Measurements from ENCODE around the gene DNAJC15. TPM values are rescaled to one million over a fixed set of nuclear protein-coding genes. Genes with fewer than 3 reads are reported as not detected.
"Not testable (repeated sequence)": the region's sequence is repeated elsewhere in the genome, so short reads cannot be mapped to it uniquely, and the experiment has no call there.

The DNAJC15 gene
- total RNA-seq, 1 donor from 2014 or later = 22.9 TPM

GRCh38 chr13:43003729-43004128 is 19.7 kb upstream of the DNAJC15 start:
- DNase-seq (ENCODE audit: low spot score) = no peak

DNA sequence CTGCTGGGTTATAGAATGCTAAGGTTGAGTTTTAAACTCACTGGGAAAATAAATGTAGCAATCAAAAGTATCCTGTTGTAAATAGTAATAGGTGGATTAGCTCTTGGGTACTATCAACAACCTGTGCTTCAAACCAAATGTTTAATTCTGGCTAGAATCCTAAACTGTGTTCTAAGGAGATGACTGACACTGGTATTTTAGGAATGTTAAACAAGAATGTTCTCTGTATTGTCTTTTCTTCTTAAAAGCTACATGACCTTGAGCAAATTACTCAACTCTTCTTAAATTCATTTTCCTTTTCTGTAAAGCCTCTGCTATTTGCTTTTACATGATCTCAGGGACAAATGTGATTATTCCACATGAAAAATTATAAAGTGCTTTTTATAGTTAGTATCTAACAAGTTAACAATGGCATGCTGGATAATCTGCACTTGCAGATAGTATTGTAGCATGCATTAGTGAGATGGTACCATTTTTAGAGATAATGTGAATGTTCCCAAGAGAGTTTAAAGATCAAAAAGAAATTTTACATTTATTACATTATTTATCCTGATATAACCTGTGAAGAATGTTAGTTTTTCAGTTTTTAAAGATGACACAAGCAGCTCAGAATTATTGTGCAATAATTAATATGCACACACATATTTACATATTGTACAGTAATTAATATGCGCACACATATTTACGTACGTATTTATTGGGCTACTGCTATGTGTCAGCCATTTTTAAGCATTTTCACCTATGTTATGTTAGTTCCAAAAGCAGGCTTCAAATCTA is 17.7 kb upstream of the DNAJC15 start:
- no peak for DNase-seq (ENCODE audit: low spot score)

DNA sequence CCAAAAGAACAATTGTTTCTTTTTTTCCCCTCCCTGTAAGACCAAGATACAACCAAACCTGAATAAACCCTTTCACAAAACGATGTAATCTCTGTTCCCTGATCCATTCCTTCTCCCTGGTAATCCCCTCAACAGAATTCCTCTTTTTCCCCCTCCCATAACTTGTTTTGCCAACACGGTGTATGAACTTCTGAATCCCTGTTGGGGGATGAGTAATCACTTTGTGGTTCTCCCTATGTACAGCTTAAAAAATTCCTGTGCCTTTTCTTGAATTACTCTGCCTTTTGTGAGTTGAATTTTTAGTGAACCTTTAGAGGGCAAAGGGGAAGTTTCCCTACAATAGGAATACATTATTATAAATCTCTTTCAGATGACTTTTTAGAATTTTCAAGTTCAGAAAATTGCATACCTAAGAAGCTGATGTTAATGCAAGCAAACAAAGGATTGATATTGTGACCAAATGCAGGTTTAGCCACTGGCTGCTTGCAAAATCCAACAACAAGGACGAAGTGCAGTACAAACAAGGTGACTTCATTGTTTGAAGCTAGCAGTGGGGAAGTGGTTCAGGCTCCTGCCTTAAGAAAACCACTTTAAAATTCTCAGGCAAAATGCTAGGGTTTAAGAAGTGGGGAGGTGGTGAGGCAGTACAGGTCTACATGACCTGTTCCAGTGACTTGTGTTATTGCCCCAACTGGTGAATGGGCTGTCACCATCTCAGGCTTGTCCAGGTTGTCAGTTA is 16.3 kb upstream of the DNAJC15 start:
- DNase-seq (ENCODE audit: low spot score) = no peak

GRCh38 chr13:43008596-43008995 is 14.8 kb upstream of the DNAJC15 start:
- DNase-seq (ENCODE audit: low spot score) = no peak

GRCh38 chr13:43009506-43009905 is 13.9 kb upstream of the DNAJC15 start:
- no peak for DNase-seq (ENCODE audit: low spot score)

DNA sequence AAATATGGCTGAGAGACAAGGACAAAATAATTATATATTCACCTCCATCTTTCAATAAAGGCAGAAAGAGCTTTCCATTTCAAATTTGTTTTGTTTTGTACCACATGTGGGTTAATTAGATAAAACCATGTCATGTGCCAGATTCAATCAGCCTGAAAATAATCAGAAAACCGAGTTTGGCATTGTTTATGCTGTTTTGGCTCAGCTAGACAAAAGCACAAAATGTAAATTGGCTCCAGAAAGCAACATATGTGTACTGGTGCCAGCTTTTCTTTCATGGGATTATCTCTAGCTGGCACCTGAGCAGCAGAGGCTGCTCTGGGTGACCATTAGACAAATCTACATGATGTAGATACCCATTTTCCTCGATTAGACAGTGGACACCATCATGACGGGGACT is 9.2 kb upstream of the DNAJC15 start:
- no peak for DNase-seq (ENCODE audit: low spot score)

GRCh38 chr13:43016226-43016625 is 7.2 kb upstream of the DNAJC15 start:
- no peak for DNase-seq (ENCODE audit: low spot score)

- DNase-seq (ENCODE audit: low spot score) = peak; percentile 55
These were observed 3.6 kb upstream of the DNAJC15 start for GRCh38 chr13:43019811-43020210.

GRCh38 chr13:43020794-43021193 is 2.6 kb upstream of the DNAJC15 start:
- DNase-seq (ENCODE audit: low spot score) = no peak

GRCh38 chr13:43021926-43022670 is 1.3 kb upstream of the DNAJC15 start:
- DNase-seq (ENCODE audit: low spot score) = peak; percentile 72

DNA sequence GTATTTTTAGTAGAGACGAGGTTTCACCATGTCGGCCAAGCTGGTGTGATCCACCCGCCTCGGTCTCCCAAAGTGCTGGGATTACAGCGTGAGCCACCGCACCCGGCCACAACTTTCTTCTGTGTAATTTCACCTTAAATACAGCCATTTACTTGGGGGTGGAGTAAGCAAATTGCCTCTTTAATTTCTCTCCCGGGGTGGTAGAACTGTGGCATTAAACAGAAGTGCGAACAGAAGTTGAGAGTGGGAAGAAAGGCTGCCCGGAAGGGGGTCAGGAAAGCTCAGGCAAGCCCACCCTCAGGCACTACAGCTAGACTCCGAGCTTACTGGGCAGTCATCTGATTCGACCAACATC is 475 bp upstream of the DNAJC15 start:
- DNase-seq (ENCODE audit: low spot score) = no peak

GRCh38 chr13:43026262-43026661 is 2.9 kb downstream of the DNAJC15 start:
- DNase-seq (ENCODE audit: low spot score) = no peak

GRCh38 chr13:43030548-43030947 is 7.2 kb downstream of the DNAJC15 start:
- no peak for DNase-seq (ENCODE audit: low spot score)

DNA sequence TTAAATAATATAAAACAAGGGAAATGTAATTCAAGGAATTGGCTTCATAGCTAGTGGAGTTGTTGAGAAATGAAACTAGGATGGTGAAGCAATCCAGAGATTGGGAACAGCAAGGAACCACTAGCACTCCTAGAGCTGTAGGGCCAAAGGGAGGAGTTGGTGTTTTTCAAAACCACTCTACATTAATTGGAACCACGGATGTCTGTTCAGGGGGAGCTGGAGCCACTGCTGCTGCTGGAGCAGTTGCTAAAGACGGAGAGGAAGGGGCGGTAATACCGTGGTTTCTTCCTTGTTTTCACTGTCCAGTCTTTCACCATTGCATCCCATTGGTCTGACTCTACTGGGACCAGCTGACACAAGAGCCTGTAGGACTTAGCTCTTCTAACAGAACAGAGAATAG is 8.5 kb downstream of the DNAJC15 start:
- DNase-seq (ENCODE audit: low spot score) = no peak

GRCh38 chr13:43033038-43033437 is 9.7 kb downstream of the DNAJC15 start:
- no peak for DNase-seq (ENCODE audit: low spot score)

DNA sequence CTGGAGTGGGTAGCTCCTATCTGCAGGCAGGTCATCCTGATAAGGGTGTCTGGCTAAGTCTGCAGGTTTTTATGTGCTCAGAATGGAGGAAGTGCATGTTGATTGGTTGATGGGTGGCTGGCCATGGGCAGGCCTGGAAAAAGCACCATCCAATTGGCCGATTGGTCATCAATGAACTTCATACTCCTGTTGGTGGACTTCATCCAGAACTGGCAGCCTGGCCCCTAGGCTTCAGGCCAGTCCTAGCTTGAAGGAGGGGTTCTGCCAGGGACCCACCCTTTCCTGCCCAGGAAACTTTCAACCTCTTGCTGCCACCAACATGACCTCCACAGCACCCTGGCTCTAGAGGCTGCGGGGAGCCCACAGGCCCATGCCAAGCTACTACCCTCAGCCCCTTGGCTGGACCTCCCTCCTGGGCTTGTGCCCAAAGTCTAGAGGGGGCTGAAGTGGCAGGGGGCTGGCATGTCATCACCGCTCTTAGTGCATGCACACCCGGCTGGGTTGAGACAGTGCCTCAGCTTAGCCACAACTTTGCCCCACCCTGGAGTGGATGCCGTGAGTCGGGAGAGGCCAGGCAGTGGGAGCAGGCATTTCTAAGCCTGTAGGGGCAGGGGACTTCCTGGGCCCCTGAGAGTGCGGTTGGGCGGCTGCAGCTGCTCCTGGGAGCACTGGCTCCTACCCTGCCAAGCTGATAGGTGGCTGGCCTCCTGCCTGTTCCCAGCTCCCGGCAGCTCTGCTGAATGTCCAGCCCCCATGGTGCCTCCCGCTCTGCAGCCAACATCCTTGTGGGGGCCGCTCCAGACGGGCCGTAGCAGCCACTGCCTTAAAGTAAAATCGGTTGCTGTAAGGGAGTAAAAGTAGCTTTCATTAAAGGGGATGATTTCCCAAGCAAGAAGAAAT is 13.2 kb downstream of the DNAJC15 start:
- DNase-seq (ENCODE audit: low spot score) = peak; percentile 96

DNA sequence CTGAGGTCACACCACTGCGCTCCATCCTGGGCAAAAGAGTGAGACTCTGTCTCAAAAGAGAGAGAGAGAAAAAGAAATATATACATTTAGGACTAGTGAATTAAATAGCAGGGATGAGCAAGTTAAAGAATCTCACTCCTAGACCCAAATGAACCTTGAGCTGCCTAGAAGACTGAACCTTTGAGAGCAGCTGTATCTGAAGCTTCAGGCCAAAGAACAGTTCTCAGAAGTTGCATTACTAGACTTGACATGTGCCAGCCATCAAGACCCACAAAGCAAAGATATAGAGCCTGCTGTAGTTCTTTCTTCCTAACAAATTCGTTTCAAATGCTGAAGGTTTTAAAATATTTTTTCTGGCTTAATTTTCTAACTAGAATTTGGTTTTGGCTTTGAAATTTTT is 16.6 kb downstream of the DNAJC15 start:
- DNase-seq (ENCODE audit: low spot score) = no peak

GRCh38 chr13:43040581-43041368 is 17.4 kb downstream of the DNAJC15 start:
- DNase-seq (ENCODE audit: low spot score) = not testable (repeated sequence)

GRCh38 chr13:43041369-43041921 is 18.1 kb downstream of the DNAJC15 start:
- peak; percentile 53 for DNase-seq (ENCODE audit: low spot score)

DNA sequence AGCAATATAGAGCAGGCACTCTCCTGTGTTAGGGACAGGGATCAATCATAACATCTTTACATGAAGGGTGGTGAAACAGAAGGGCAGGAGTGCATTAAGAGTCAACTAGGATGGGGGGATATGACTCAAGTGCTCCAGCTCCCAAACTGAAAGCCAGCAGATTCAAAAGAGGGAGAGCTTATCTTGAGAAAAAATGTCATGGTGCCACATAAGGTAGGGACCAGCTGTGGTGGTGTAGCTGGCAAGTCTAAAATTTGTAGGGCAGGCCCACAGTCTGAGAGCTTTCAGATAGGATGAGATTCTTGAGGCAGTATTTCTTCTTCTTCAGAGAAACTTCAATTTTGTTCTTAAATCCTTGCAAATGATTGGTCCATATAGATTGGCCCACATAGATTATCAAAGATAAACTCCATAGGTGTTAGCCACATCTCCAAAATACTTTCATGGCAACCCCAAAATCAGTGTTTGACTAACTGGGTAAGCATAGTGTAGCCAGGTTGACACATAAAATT is 19.1 kb downstream of the DNAJC15 start:
- DNase-seq (ENCODE audit: low spot score) = no peak
